ENCODE data around the gene ARHGEF17.
A peak's percentile ranks its signal among the peaks of the same experiment; 100 is the strongest.

The ARHGEF17 gene

GRCh38 chr11:73402834-73403185 is 94.7 kb downstream of the ARHGEF17 start:
- H2AFZ ChIP-seq (ENCODE audit: insufficient read depth, low read length, poor library complexity): no peak overlapping the region
- no peak overlapping the region for H2BK12ac ChIP-seq (ENCODE audit: low read length)
- no peak overlapping the region for H3K18ac ChIP-seq (ENCODE audit: low read length)
- peaks cover 2% of the 10 kb centered on the region for H3K79me2 ChIP-seq (ENCODE audit: control insufficient read depth, insufficient read depth, low read length, poor library complexity)
- peaks cover 4 to 14% of the 10 kb centered on the region in 2 experiments for H3K4me1 ChIP-seq (ENCODE audit: control insufficient read depth in 1 of 2, insufficient read depth in 2 of 2, low read length in 2 of 2)
- no peak overlapping the region for H3K23ac ChIP-seq (ENCODE audit: low read length)
- DNase-seq: peak in 1 of 2 donors; percentile 48
- H3K27me3 ChIP-seq (ENCODE audit: insufficient read depth, low read length): no peaks in the 10 kb centered on the region
- no peak overlapping the region for H3K4me2 ChIP-seq (ENCODE audit: low read length)
- peaks cover 6% of the 10 kb centered on the region for H3K79me1 ChIP-seq (ENCODE audit: low read length)
- H4K12ac ChIP-seq (ENCODE audit: low read depth, low read length): no peak overlapping the region
- no peak overlapping the region for H4K91ac ChIP-seq (ENCODE audit: low read depth, low read length)
- H3K9ac ChIP-seq (ENCODE audit: low read length): no peak overlapping the region
- H3K36me3 ChIP-seq (ENCODE audit: control insufficient read depth in 1 of 2, insufficient read depth in 2 of 2, low read length in 2 of 2): peaks cover 18 to 19% of the 10 kb centered on the region in 2 experiments
- H2BK5ac ChIP-seq (ENCODE audit: low read depth, low read length, poor library complexity): no peak overlapping the region
- H4K8ac ChIP-seq (ENCODE audit: low read depth, low read length): no peak overlapping the region
- no peak overlapping the region for H3K4ac ChIP-seq (ENCODE audit: low read depth, low read length)
- H3K27ac ChIP-seq (ENCODE audit: low read depth, low read length): no peak overlapping the region
- no peak overlapping the region for H3K14ac ChIP-seq (ENCODE audit: low read length)
- H2AK5ac ChIP-seq (ENCODE audit: low read length): no peak overlapping the region
- WGBS (ENCODE audit: extremely low coverage, insufficient coverage, insufficient read length): no CpG with 5 or more reads among the region's 1 CpG
- H3K9me3 ChIP-seq (ENCODE audit: insufficient read depth, low read depth, low read length): peaks cover 1% of the 10 kb centered on the region
- no peak overlapping the region for H2BK120ac ChIP-seq (ENCODE audit: insufficient read depth, low read length, poor library complexity)
- no peak overlapping the region for H3K4me3 ChIP-seq (ENCODE audit: low read depth, low read length)

DNA sequence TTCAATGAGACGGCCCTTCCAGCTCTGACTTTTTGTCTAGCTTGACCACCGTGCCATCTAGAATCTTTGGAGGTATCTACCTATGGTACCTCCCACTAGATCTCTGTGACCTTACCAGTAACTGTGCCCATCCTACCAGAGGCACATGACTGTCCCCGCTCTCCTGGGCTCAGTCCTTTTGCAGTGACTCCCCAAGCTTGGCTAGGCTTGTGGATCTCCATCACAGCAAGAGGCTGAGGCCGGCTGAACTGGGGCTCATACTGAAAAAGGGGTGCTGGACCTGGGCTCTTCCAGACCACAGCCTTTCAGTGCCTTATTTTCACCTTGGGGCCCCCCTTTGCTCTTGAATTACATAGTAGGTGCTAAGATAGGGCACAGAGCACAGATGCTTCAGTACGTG is 95.5 kb downstream of the ARHGEF17 start:
- WGBS (ENCODE audit: extremely low coverage, insufficient coverage, insufficient read length): no CpG with 5 or more reads among the region's 5 CpGs

DNA sequence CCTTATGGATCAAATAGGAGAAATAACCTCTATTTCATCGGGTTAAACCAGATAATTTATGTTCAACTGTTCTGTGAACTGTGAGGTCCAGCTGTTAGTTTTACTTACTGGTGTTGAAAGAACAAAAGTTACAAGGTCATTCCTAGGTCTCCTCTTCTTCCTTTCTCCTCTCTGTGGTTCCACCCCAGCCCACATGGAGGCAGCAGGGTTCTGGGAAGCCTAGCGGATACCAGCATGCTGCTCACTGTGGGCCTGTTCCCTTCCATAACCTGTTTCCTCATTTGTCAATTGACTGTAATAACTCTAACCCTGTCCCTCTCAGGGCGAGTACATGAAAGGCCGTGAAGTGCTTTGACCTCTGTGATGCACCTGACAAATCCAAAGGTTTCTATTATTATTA is 96.0 kb downstream of the ARHGEF17 start:
- Histone ChIP-seq H3K4ac (ENCODE audit: low read depth, low read length) (no peak overlapping the region), H4K91ac (ENCODE audit: low read depth, low read length) (no peak overlapping the region), H2AFZ (ENCODE audit: insufficient read depth, low read length, poor library complexity) (no peak overlapping the region), H4K12ac (ENCODE audit: low read depth, low read length) (no peak overlapping the region), H3K18ac (ENCODE audit: low read length) (no peak overlapping the region), H3K79me2 (ENCODE audit: control insufficient read depth, insufficient read depth, low read length, poor library complexity) (peaks cover 2% of the 10 kb centered on the region), H3K23ac (ENCODE audit: low read length) (no peak overlapping the region), H3K79me1 (ENCODE audit: low read length) (peaks cover 6% of the 10 kb centered on the region), H3K14ac (ENCODE audit: low read length) (no peak overlapping the region), H3K4me1 (ENCODE audit: control insufficient read depth in 1 of 2, insufficient read depth in 2 of 2, low read length in 2 of 2) (peaks cover 4 to 13% of the 10 kb centered on the region in 2 experiments), H3K4me3 (ENCODE audit: low read depth, low read length) (no peak overlapping the region), H3K9me3 (ENCODE audit: insufficient read depth, low read depth, low read length) (no peaks in the 10 kb centered on the region), H3K9ac (ENCODE audit: low read length) (no peak overlapping the region), H2BK5ac (ENCODE audit: low read depth, low read length, poor library complexity) (no peak overlapping the region), H3K4me2 (ENCODE audit: low read length) (no peak overlapping the region), H3K27me3 (ENCODE audit: insufficient read depth, low read length) (no peaks in the 10 kb centered on the region), H2BK12ac (ENCODE audit: low read length) (no peak overlapping the region), H2BK120ac (ENCODE audit: insufficient read depth, low read length, poor library complexity) (no peak overlapping the region), H4K8ac (ENCODE audit: low read depth, low read length) (no peak overlapping the region), H2AK5ac (ENCODE audit: low read length) (no peak overlapping the region), H3K36me3 (ENCODE audit: control insufficient read depth in 1 of 2, insufficient read depth in 2 of 2, low read length in 2 of 2) (peaks cover 19 to 21% of the 10 kb centered on the region in 2 experiments), H3K27ac (ENCODE audit: low read depth, low read length) (no peak overlapping the region)
- peak; percentile 76 to 83 for DNase-seq
- no CpG with 5 or more reads among the region's 4 CpGs for WGBS (ENCODE audit: extremely low coverage, insufficient coverage, insufficient read length)

More for the DNA sequence above, 95.5 kb downstream of the ARHGEF17 start:
- H2BK12ac ChIP-seq (ENCODE audit: low read length): no peak overlapping the region
- no peak overlapping the region for H3K27ac ChIP-seq (ENCODE audit: low read depth, low read length)
- no peak overlapping the region for H3K4ac ChIP-seq (ENCODE audit: low read depth, low read length)
- H2AFZ ChIP-seq (ENCODE audit: insufficient read depth, low read length, poor library complexity): no peak overlapping the region
- H3K79me2 ChIP-seq (ENCODE audit: control insufficient read depth, insufficient read depth, low read length, poor library complexity): peaks cover 2% of the 10 kb centered on the region
- peaks cover 6% of the 10 kb centered on the region for H3K79me1 ChIP-seq (ENCODE audit: low read length)
- DNase-seq: no peak
- no peak overlapping the region for H4K91ac ChIP-seq (ENCODE audit: low read depth, low read length)
- peaks cover 4 to 14% of the 10 kb centered on the region in 2 experiments for H3K4me1 ChIP-seq (ENCODE audit: control insufficient read depth in 1 of 2, insufficient read depth in 2 of 2, low read length in 2 of 2)
- no peak overlapping the region for H3K14ac ChIP-seq (ENCODE audit: low read length)
- no peak overlapping the region for H2BK120ac ChIP-seq (ENCODE audit: insufficient read depth, low read length, poor library complexity)
- no peak overlapping the region for H3K23ac ChIP-seq (ENCODE audit: low read length)
- H3K9ac ChIP-seq (ENCODE audit: low read length): peak overlapping the region; percentile 30
- H4K8ac ChIP-seq (ENCODE audit: low read depth, low read length): no peak overlapping the region
- H3K36me3 ChIP-seq (ENCODE audit: control insufficient read depth in 1 of 2, insufficient read depth in 2 of 2, low read length in 2 of 2): peaks cover 18 to 19% of the 10 kb centered on the region in 2 experiments
- H3K4me3 ChIP-seq (ENCODE audit: low read depth, low read length): no peak overlapping the region
- no peak overlapping the region for H2AK5ac ChIP-seq (ENCODE audit: low read length)
- no peak overlapping the region for H3K4me2 ChIP-seq (ENCODE audit: low read length)
- H2BK5ac ChIP-seq (ENCODE audit: low read depth, low read length, poor library complexity): no peak overlapping the region
- H4K12ac ChIP-seq (ENCODE audit: low read depth, low read length): no peak overlapping the region
- no peaks in the 10 kb centered on the region for H3K9me3 ChIP-seq (ENCODE audit: insufficient read depth, low read depth, low read length)
- no peaks in the 10 kb centered on the region for H3K27me3 ChIP-seq (ENCODE audit: insufficient read depth, low read length)
- no peak overlapping the region for H3K18ac ChIP-seq (ENCODE audit: low read length)

GRCh38 chr11:73404506-73405145 is 96.5 kb downstream of the ARHGEF17 start:
- H3K79me1 ChIP-seq (ENCODE audit: low read length): peaks cover 6% of the 10 kb centered on the region
- peaks cover 23 to 27% of the 10 kb centered on the region in 2 experiments for H3K36me3 ChIP-seq (ENCODE audit: control insufficient read depth in 1 of 2, insufficient read depth in 2 of 2, low read length in 2 of 2)
- H3K27ac ChIP-seq (ENCODE audit: low read depth, low read length): no peak overlapping the region
- peaks cover 2% of the 10 kb centered on the region for H3K79me2 ChIP-seq (ENCODE audit: control insufficient read depth, insufficient read depth, low read length, poor library complexity)
- no peak overlapping the region for H3K14ac ChIP-seq (ENCODE audit: low read length)
- DNase-seq: no peak
- no peaks in the 10 kb centered on the region for H3K27me3 ChIP-seq (ENCODE audit: insufficient read depth, low read length)
- H3K4ac ChIP-seq (ENCODE audit: low read depth, low read length): no peak overlapping the region
- no peak overlapping the region for H3K18ac ChIP-seq (ENCODE audit: low read length)
- H4K91ac ChIP-seq (ENCODE audit: low read depth, low read length): no peak overlapping the region
- H3K4me3 ChIP-seq (ENCODE audit: low read depth, low read length): no peak overlapping the region
- H4K8ac ChIP-seq (ENCODE audit: low read depth, low read length): no peak overlapping the region
- no peak overlapping the region for H3K9ac ChIP-seq (ENCODE audit: low read length)
- H2BK12ac ChIP-seq (ENCODE audit: low read length): no peak overlapping the region
- H3K4me1 ChIP-seq (ENCODE audit: control insufficient read depth in 1 of 2, insufficient read depth in 2 of 2, low read length in 2 of 2): peaks cover 4 to 8% of the 10 kb centered on the region in 2 experiments
- H3K9me3 ChIP-seq (ENCODE audit: insufficient read depth, low read depth, low read length): peaks cover 2% of the 10 kb centered on the region
- H2BK5ac ChIP-seq (ENCODE audit: low read depth, low read length, poor library complexity): no peak overlapping the region
- no CpG with 5 or more reads among the region's 5 CpGs for WGBS (ENCODE audit: extremely low coverage, insufficient coverage, insufficient read length)
- H2BK120ac ChIP-seq (ENCODE audit: insufficient read depth, low read length, poor library complexity): no peak overlapping the region
- no peak overlapping the region for H2AFZ ChIP-seq (ENCODE audit: insufficient read depth, low read length, poor library complexity)
- H3K4me2 ChIP-seq (ENCODE audit: low read length): no peak overlapping the region
- no peak overlapping the region for H4K12ac ChIP-seq (ENCODE audit: low read depth, low read length)
- no peak overlapping the region for H3K23ac ChIP-seq (ENCODE audit: low read length)
- no peak overlapping the region for H2AK5ac ChIP-seq (ENCODE audit: low read length)
